CD4-positive, alpha-beta T cell treated with Interleukin-10 for 1 hour (primary cell): Measurements from ENCODE around the gene MRPL37.
A peak's percentile ranks its signal among the peaks of the same experiment; 100 is the strongest.
"Not testable (repeated sequence)": the region's sequence is repeated elsewhere in the genome, so short reads cannot be mapped to it uniquely, and the experiment has no call there.

Source experiments
- DNase-seq: peaks from one replicate; pipeline ENCODE4 v3.0.0-alpha.2; 2020

The MRPL37 gene

GRCh38 chr1:54172614-54173599 is 27.1 kb upstream of the MRPL37 start:
- no peak for DNase-seq

DNA sequence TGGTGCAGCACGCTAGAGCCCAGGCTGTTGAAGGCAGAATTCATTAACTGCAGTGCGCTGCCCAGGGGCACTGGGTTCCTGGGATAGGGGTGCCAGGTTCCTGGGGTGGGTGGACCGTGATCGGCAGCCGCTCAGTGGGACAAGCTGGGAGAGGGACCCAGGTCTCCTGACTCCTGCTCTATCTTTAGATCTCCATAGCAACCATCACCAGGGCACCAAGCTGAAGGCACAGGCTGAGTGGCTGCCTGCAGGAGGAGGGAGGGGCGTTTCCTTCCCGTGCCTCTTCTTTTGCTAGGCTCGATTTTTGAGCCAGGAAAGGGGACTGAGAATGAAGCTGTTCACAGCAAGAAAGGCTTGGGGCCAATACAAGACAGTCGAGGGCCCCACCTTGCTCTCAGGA is 26.3 kb upstream of the MRPL37 start:
- no peak for DNase-seq

DNA sequence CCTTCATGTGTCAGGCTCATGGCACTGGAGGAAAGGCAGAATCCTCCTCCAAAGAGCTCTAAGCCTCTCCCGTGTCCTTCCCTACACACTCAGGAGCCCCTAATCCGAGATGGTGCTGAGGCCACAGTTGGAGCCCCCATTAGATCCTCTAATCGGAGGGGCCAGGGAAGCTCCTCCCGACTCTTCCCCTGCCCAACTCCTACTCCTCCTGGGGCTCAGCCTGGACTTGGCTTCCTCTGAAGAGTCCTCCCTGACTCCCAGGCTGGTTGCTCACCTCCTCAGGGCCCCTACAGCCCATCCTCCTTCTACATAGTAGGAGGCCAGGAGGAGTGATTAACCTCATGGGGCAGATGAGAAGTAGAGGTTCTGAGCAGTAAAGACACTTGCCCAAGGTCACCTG is 25.9 kb upstream of the MRPL37 start:
- DNase-seq = no peak

GRCh38 chr1:54176621-54177327 is 23.2 kb upstream of the MRPL37 start:
- DNase-seq = no peak

GRCh38 chr1:54177726-54178125 is 22.2 kb upstream of the MRPL37 start:
- no peak for DNase-seq

DNA sequence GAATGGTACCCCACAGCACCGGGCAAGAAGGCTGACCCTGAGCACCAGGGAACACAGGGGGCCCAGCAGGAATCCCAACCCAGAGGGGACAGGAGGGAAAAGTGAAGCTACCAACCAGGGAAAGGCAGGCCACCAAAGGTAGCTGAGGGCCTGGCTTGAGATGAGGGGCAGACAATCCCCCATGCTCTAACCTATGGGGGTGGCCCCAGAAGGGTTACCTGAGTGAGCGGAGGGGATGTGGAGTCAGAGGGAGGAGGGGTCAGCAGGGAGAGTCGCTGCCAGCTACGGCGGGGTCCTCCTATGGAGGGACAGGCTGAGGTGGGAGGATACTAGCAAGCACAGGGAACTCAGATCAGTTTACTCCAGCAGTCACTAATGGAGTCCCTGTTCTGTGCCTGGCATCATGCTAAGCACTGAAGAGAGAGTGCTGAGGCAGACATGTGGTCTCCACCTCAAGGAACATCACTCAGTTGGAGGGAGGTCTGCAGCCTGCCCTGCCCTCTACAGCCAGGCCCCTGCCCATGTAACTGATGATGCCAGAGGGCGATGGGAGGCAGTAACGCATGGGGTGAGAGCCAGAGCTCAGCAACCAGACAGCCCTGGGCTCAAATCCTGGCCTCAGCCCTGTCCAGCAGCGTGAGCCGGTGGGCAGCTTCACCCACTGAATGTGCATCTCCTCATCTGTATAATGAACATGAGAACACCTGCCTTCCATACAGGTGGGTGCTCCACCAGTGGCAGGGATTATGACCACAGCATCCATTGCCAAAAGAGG is 21.5 kb upstream of the MRPL37 start:
- DNase-seq = no peak

DNA sequence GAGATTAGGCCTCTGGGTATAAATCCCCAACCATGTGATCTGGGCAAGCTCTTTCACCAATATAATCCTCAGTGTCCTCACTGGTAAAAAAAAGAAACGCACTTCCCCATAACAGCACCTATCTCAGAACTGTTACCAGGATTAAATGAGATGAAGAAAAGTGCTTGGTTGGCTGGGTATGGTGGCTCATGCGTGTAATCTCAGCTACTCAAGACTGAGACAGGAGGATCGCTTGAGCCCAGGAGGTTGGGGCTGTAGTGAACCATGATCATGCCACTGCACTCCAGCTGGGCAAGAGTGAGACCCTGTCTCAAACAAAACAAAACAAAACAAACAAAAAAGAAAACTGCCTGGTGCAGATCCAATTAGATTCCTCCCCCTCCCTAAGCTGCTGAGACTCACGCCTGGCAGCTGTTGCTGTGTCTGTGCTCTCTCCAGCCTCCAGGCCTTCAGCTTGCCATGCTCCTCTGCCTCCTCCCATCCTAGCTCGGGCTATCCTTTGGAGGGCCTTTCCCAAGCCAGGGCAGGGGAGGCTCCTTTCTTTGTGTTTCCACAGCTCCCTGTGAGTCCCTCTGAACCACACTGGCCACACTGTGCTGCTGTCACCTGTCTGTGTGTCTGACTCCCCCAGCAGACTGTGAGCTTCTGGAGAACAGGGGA is 19.1 kb upstream of the MRPL37 start:
- no peak for DNase-seq

DNA sequence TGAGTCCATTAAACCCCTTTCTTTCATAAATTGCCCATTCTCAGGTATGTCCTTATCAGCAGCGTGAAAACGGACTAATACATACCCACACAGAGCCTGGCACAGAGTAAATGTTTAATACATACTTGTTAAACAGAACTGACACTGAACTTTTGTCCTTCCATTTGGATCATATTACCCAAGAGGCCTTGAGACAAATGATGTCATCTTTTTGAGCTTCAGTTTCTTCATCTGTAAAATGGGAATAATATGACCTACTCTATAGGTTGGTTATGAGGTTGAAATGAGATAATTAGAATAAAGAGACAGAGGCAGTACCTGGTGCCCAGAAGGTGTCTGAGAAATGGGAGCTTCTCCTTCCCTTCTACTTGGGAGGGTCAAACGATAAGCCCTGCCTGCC is 13.9 kb upstream of the MRPL37 start:
- DNase-seq = no peak

DNA sequence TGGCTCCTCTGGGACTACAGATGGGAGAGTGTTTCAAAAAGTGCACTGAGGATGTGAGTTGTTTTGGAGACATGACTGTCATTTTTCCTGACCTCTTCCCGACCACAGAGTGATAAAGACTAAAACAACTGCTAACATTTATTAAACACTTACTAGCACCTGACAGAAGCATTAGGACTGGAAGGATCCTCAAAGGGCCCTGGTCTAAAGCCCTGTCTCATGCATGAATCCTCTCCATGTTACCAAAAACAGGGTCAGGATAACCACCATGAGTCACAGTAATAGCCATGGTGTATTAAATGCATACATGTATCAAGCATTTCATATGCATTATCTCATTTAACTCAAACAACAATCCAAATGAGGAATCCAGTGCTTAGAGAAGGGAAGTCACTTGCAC is 11.7 kb upstream of the MRPL37 start:
- DNase-seq = no peak

DNA sequence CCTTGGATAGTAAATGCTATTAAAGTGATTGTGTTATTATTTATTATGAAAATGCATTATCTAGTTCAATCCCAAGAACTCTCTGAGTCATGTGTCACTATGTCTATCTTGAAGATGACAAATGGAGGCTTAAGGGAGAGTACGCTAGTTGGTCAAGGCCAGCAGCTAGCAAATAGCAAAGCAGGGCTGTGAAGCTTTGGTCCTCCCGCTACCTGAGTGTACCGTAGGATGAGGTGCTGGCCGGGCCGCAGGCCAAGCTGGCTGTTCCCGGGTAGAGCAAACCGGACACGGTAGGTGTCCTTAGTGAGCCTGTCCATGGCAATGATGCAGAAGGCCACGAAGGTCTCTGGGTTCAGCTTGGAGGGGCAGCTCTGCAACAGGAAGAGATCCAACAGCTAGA is 9.4 kb upstream of the MRPL37 start:
- DNase-seq = no peak

GRCh38 chr1:54191525-54191924 is 8.4 kb upstream of the MRPL37 start:
- no peak for DNase-seq

GRCh38 chr1:54193453-54193852 is 6.5 kb upstream of the MRPL37 start:
- no peak for DNase-seq

DNA sequence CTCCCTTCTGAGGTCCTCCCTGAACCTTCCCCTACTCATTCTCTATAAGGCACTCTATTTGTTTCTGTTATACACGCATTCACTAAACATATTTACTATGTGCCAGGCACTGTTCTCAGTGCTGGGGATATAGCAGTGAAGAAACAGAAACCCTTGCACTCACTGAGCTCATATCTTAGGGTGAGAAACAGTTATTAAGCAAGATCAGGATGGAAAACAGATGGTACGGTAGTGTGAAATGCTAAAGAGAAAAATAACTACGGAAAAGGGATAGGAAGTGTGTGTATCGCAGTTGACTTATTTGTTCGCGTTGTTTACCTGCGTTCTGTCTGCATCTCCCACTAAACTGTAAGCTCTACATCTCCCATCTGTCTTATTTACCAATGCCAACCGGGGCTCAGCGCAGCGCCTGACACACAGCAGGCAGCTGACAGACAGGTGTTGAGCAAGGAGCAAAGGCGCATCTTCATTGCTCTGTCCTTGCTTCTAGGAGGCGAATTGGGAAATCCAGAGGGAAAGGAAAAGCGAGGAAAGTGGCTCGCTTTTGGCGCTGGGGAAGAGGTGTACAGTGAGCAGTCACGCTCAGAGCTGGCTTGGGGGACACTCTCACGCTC is 709 bp upstream of the MRPL37 start:
- DNase-seq = peak; percentile 7

DNA sequence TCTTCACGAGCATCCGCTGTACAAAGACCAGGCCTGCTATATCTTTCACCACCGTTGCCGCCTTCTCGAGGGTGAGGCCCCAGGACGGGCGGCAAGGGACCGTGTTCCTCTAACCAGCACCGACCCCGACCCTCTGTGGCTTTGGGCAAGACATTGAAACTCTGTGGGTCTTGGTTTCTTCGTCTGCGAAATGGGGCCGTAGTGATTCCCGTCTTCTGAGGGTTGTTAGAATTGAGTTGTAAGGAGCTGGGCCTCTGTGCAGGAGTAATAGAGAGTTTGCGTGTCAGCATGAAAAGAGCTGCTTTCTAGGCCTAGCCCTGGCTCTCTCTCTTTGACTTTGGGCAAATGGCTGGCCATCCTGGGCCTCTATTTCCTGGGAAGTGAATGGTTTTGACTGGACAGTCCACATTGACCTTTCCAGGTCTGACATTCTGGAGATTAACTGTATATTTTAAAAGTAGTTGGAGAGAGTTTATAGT is 591 bp downstream of the MRPL37 start:
- no peak for DNase-seq

GRCh38 chr1:54204199-54204598 is 4.2 kb downstream of the MRPL37 start:
- no peak for DNase-seq

GRCh38 chr1:54207287-54207686 is 7.3 kb downstream of the MRPL37 start:
- DNase-seq = no peak

- DNase-seq = not testable (repeated sequence)
These were observed 7.9 kb downstream of the MRPL37 start for GRCh38 chr1:54207896-54208295.

- no peak for DNase-seq
These were observed 12.9 kb downstream of the MRPL37 start for GRCh38 chr1:54212872-54213271.

GRCh38 chr1:54215523-54215922 is 15.6 kb downstream of the MRPL37 start:
- DNase-seq = no peak

DNA sequence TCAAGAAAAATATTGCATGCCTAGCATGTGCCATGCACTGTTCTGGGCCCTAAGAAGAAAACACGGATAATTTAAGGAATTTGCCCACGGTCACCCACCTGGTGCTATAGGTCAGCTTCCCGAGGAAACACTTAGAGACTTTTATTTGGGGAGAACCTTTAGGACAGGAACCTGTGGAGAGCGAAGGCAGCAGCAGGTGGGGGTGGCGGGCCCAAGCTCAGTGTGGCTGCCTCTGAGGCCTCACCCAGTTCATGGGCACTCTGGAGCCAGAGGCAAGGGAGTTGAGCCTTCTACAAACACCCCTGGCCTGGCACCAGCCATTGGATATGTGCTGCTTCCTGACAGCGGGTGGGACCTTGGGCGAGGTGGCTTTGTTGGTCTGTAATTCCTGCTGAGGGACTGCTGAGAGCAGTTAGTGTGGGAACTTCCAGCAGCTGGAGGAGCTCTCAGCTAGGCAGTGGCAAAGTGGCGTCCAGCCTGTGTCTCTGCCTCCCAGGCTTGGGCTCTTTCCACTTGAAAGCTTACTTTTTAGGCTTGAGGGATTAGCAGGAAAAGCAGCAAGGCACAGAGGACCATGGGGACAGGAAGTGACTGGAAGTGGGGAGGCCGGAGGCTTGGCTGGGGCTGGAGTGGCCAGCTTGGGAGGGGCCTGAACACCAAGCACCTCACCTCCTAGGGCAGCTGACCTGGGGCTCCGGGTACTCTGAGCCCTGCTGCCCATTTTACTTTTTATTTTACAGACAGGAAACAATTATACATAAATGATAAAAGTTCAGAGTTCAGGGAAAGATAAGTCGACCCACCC is 19.1 kb downstream of the MRPL37 start:
- no peak for DNase-seq

- DNase-seq = no peak
These were observed 19.7 kb downstream of the MRPL37 start for GRCh38 chr1:54219688-54220003.
